DND-41 (cell line): Measurements from ENCODE around the gene GINS2.

Experiments used
- ATAC-seq: fragments of 200-7000 bp; cut with Tn5 transposase; 3 replicates; pipeline ENCODE4 v1.9.1; 2021; ENCODE audit warnings: low read depth; ENCODE audit not compliant: insufficient read depth
- DNase-seq: peaks from one replicate; pipeline ENCODE4 v3.0.0-alpha.2; 2020
- H2AFZ ChIP-seq: 2 replicates; pipeline ENCODE4 v1.6.0; 2012; ENCODE audit warnings: low read depth, low read length
- H3K27ac ChIP-seq: 2 replicates; pipeline ENCODE4 v1.5.1; 2012; ENCODE audit warnings: low read length, inconsistent platforms
- H3K27me3 ChIP-seq: fragments of 200-600 bp; sonication (generic); 2 replicates; pipeline ENCODE4 v1.6.0; 2012; ENCODE audit warnings: low read length, mild to moderate bottlenecking, inconsistent platforms; ENCODE audit not compliant: insufficient read depth, poor library complexity
- H3K36me3 ChIP-seq: 2 replicates; pipeline ENCODE4 v1.5.1; 2012; ENCODE audit warnings: low read length, inconsistent platforms; ENCODE audit not compliant: insufficient read depth
- H3K4me1 ChIP-seq: 2 replicates; pipeline ENCODE4 v1.5.1; 2012; ENCODE audit warnings: mild to moderate bottlenecking, low read length; ENCODE audit not compliant: insufficient read depth
- H3K4me2 ChIP-seq: 2 replicates; pipeline ENCODE4 v1.6.0; 2012; ENCODE audit warnings: mild to moderate bottlenecking, moderate library complexity, low read length, inconsistent platforms; ENCODE audit not compliant: insufficient read depth
- H3K4me3 ChIP-seq, 2 experiments: fragments of 200-600 bp in 1 of 2; shearing (Covaris generic) in 1 of 2; 2 replicates each; pipeline ENCODE4 v1.5.1; 2012 to 2016; ENCODE audit warnings: inconsistent platforms in 2 of 2, low read length in 2 of 2, mild to moderate bottlenecking in 2 of 2, low read depth in 1 of 2, moderate library complexity in 1 of 2
- H3K79me2 ChIP-seq: 2 replicates; pipeline ENCODE4 v1.6.0; 2012; ENCODE audit warnings: low read length, inconsistent platforms; ENCODE audit not compliant: insufficient read depth
- H3K9ac ChIP-seq: 2 replicates; pipeline ENCODE4 v1.6.0; 2012; ENCODE audit warnings: low read depth, mild to moderate bottlenecking, inconsistent platforms, low read length, moderate library complexity
- H3K9me3 ChIP-seq: 2 replicates; pipeline ENCODE4 v1.5.1; 2012; ENCODE audit warnings: low read length, moderate library complexity, mild to moderate bottlenecking, inconsistent platforms; ENCODE audit not compliant: insufficient read depth, severe bottlenecking
- H4K20me1 ChIP-seq: 2 replicates; pipeline ENCODE4 v1.6.0; 2012; ENCODE audit warnings: low read length; ENCODE audit not compliant: insufficient read depth
- CTCF ChIP-seq: IDR thresholded peaks from 2 replicates; pipeline ENCODE4 v1.5.1; 2012; ENCODE audit warnings: borderline replicate concordance, low read length, moderate library complexity, mild to moderate bottlenecking; ENCODE audit not compliant: poor library complexity, severe bottlenecking; ENCODE audit errors: extremely low read depth
- EZH2 ChIP-seq: IDR thresholded peaks from 3 replicates; pipeline ENCODE4 v1.6.1; 2012; ENCODE audit warnings: borderline replicate concordance, low read depth, mild to moderate bottlenecking, moderate library complexity, low read length, inconsistent platforms; ENCODE audit not compliant: severe bottlenecking

The GINS2 gene

GRCh38 chr16:85733155-85733838, 44.5 kb upstream of the GINS2 start:
- H3K9me3 ChIP-seq, result no peaks in the 10 kb centered on the region
- no peak overlapping the region for H3K4me2 ChIP-seq
- TF ChIP-seq EZH2, result no peak
- no peak for TF ChIP-seq CTCF
- no peaks in the 10 kb centered on the region for H3K27me3 ChIP-seq
- H3K36me3 ChIP-seq, result no peaks in the 10 kb centered on the region
- H4K20me1 ChIP-seq, result no peaks in the 10 kb centered on the region
- H3K27ac ChIP-seq, result no peak overlapping the region
- no peak overlapping the region for H3K4me3 ChIP-seq
- H3K9ac ChIP-seq, result no peak overlapping the region
- peak; percentile 43; the same call in 1 of the 3 replicates for ATAC-seq
- H3K79me2 ChIP-seq, result no peaks in the 10 kb centered on the region
- H3K4me1 ChIP-seq, result no peaks in the 10 kb centered on the region
- H2AFZ ChIP-seq, result no peak overlapping the region
- peak; percentile 24 for DNase-seq

GRCh38 chr16:85731179-85731578, 42.4 kb upstream of the GINS2 start:
- Histone ChIP-seq H3K4me3 (no peak overlapping the region), H3K4me2 (no peak overlapping the region), H3K79me2 (no peaks in the 10 kb centered on the region), H3K27ac (no peak overlapping the region), H3K36me3 (no peaks in the 10 kb centered on the region), H3K9ac (no peak overlapping the region), H2AFZ (no peak overlapping the region), H4K20me1 (no peaks in the 10 kb centered on the region), H3K4me1 (no peaks in the 10 kb centered on the region), H3K27me3 (no peaks in the 10 kb centered on the region), H3K9me3 (no peaks in the 10 kb centered on the region)
- ATAC-seq (no peak), DNase-seq (no peak)
- TF ChIP-seq EZH2, result no peak

- no peak overlapping the region for H2AFZ ChIP-seq
- H3K4me2 ChIP-seq, result no peak overlapping the region
- peaks cover 4% of the 10 kb centered on the region for H3K27me3 ChIP-seq
- ATAC-seq (no peak), DNase-seq (no peak)
- no peaks in the 10 kb centered on the region for H3K9me3 ChIP-seq
- H3K4me3 ChIP-seq, result no peak overlapping the region
- H3K27ac ChIP-seq, result no peak overlapping the region
- no peaks in the 10 kb centered on the region for H3K4me1 ChIP-seq
- H4K20me1 ChIP-seq, result no peaks in the 10 kb centered on the region
- H3K9ac ChIP-seq, result no peak overlapping the region
- no peaks in the 10 kb centered on the region for H3K79me2 ChIP-seq
- TF ChIP-seq CTCF, result no peak
- no peak for TF ChIP-seq EZH2
- H3K36me3 ChIP-seq, result no peaks in the 10 kb centered on the region
These were observed 41.4 kb upstream of the GINS2 start for GRCh38 chr16:85730186-85730465.

- Histone ChIP-seq H3K9me3 (no peaks in the 10 kb centered on the region), H2AFZ (no peak overlapping the region)
These were observed 40.9 kb upstream of the GINS2 start for GRCh38 chr16:85729452-85730185.

More at GRCh38 chr16:85729452-85730185, 40.9 kb upstream of the GINS2 start:
- Histone ChIP-seq H3K4me3 (no peak overlapping the region), H3K27me3 (peaks cover 4% of the 10 kb centered on the region), H3K27ac (no peak overlapping the region), H3K79me2 (no peaks in the 10 kb centered on the region), H3K9ac (no peak overlapping the region), H4K20me1 (no peaks in the 10 kb centered on the region), H3K36me3 (no peaks in the 10 kb centered on the region), H3K4me2 (no peak overlapping the region), H3K4me1 (no peaks in the 10 kb centered on the region)
- TF ChIP-seq CTCF (no peak), EZH2 (no peak)
- DNase-seq, result no peak
- no peak for ATAC-seq
